Gastrocnemius medialis (tissue), 4 donors: ENCODE measurements around the gene LSAMP.

ENCODE experiments used
- POLR2A ChIP-seq, 2 donors: fragments of 450-650 bp; IDR thresholded peaks; one replicate each; pipeline ENCODE4 v1.6.1; 2017; ENCODE audit warnings: antibody characterized with exemption in 2 of 2, mild to moderate bottlenecking in 2 of 2, moderate library complexity in 2 of 2
- TF ChIP-seq, protein P1 (sequence below), 5 experiments: fragments of 450-650 bp in 3 of 5; fragments of 200-600 bp in 2 of 5; sonication (generic) in 2 of 5; IDR thresholded peaks in 4 of 5; conservative IDR thresholded peaks in 1 of 5; 1 replicate in 4 of 5; 2 replicates in 1 of 5; pipeline ENCODE4 v1.5.1; 2016 to 2019; ENCODE audit warnings: antibody characterized with exemption in 5 of 5, mild to moderate bottlenecking in 3 of 5, moderate library complexity in 3 of 5

DNA sequence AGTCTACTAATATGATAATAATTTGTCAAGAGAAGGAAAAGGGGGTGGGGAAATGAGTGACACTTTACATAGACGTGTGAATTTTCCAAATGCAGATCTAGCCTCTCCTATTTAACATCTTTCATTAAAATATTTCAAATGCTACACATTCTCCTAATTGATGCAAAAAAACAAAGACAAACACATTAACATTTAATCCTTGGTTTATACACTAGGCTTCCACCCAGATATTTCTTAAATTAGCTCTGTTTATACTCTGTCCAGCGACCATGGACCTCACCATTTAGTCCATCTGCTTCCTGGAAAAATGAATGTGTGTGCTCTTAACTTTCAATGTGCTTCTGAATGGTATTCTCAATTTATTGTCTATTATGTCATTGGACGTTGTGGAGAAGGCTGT, 409.9 kb downstream of the LSAMP start:
- TF ChIP-seq, protein P1, sequence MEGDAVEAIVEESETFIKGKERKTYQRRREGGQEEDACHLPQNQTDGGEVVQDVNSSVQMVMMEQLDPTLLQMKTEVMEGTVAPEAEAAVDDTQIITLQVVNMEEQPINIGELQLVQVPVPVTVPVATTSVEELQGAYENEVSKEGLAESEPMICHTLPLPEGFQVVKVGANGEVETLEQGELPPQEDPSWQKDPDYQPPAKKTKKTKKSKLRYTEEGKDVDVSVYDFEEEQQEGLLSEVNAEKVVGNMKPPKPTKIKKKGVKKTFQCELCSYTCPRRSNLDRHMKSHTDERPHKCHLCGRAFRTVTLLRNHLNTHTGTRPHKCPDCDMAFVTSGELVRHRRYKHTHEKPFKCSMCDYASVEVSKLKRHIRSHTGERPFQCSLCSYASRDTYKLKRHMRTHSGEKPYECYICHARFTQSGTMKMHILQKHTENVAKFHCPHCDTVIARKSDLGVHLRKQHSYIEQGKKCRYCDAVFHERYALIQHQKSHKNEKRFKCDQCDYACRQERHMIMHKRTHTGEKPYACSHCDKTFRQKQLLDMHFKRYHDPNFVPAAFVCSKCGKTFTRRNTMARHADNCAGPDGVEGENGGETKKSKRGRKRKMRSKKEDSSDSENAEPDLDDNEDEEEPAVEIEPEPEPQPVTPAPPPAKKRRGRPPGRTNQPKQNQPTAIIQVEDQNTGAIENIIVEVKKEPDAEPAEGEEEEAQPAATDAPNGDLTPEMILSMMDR (IDR thresholded peaks at IDR 0.05 in 4 of 5, conservative IDR thresholded peaks at IDR 0.05 in 1 of 5), result no peak
- TF ChIP-seq POLR2A (IDR thresholded peaks at IDR 0.05), result no peak
